DND-41 (cell line): Measurements from ENCODE around the gene ADAMTS12.

Source experiments
- ATAC-seq: fragments of 200-7000 bp; cut with Tn5 transposase; 3 replicates; pipeline ENCODE4 v1.9.1; 2021; ENCODE audit warnings: low read depth; ENCODE audit not compliant: insufficient read depth
- DNase-seq: peaks from one replicate; pipeline ENCODE4 v3.0.0-alpha.2; 2020
- H2AFZ ChIP-seq: 2 replicates; pipeline ENCODE4 v1.6.0; 2012; ENCODE audit warnings: low read depth, low read length
- H3K27ac ChIP-seq: 2 replicates; pipeline ENCODE4 v1.5.1; 2012; ENCODE audit warnings: low read length, inconsistent platforms
- H3K27me3 ChIP-seq: fragments of 200-600 bp; sonication (generic); 2 replicates; pipeline ENCODE4 v1.6.0; 2012; ENCODE audit warnings: low read length, mild to moderate bottlenecking, inconsistent platforms; ENCODE audit not compliant: insufficient read depth, poor library complexity
- H3K36me3 ChIP-seq: 2 replicates; pipeline ENCODE4 v1.5.1; 2012; ENCODE audit warnings: low read length, inconsistent platforms; ENCODE audit not compliant: insufficient read depth
- H3K4me1 ChIP-seq: 2 replicates; pipeline ENCODE4 v1.5.1; 2012; ENCODE audit warnings: mild to moderate bottlenecking, low read length; ENCODE audit not compliant: insufficient read depth
- H3K4me2 ChIP-seq: 2 replicates; pipeline ENCODE4 v1.6.0; 2012; ENCODE audit warnings: mild to moderate bottlenecking, moderate library complexity, low read length, inconsistent platforms; ENCODE audit not compliant: insufficient read depth
- H3K4me3 ChIP-seq, 2 experiments: fragments of 200-600 bp in 1 of 2; shearing (Covaris generic) in 1 of 2; 2 replicates each; pipeline ENCODE4 v1.5.1; 2012 to 2016; ENCODE audit warnings: inconsistent platforms in 2 of 2, low read length in 2 of 2, mild to moderate bottlenecking in 2 of 2, low read depth in 1 of 2, moderate library complexity in 1 of 2
- H3K79me2 ChIP-seq: 2 replicates; pipeline ENCODE4 v1.6.0; 2012; ENCODE audit warnings: low read length, inconsistent platforms; ENCODE audit not compliant: insufficient read depth
- H3K9ac ChIP-seq: 2 replicates; pipeline ENCODE4 v1.6.0; 2012; ENCODE audit warnings: low read depth, mild to moderate bottlenecking, inconsistent platforms, low read length, moderate library complexity
- H3K9me3 ChIP-seq: 2 replicates; pipeline ENCODE4 v1.5.1; 2012; ENCODE audit warnings: low read length, moderate library complexity, mild to moderate bottlenecking, inconsistent platforms; ENCODE audit not compliant: insufficient read depth, severe bottlenecking
- H4K20me1 ChIP-seq: 2 replicates; pipeline ENCODE4 v1.6.0; 2012; ENCODE audit warnings: low read length; ENCODE audit not compliant: insufficient read depth
- CTCF ChIP-seq: IDR thresholded peaks from 2 replicates; pipeline ENCODE4 v1.5.1; 2012; ENCODE audit warnings: borderline replicate concordance, low read length, moderate library complexity, mild to moderate bottlenecking; ENCODE audit not compliant: poor library complexity, severe bottlenecking; ENCODE audit errors: extremely low read depth
- EZH2 ChIP-seq: IDR thresholded peaks from 3 replicates; pipeline ENCODE4 v1.6.1; 2012; ENCODE audit warnings: borderline replicate concordance, low read depth, mild to moderate bottlenecking, moderate library complexity, low read length, inconsistent platforms; ENCODE audit not compliant: severe bottlenecking

ADAMTS12 gene

GRCh38 chr5:33857037-33857436, 34.8 kb downstream of the ADAMTS12 start:
- H2AFZ ChIP-seq = no peak overlapping the region
- H3K9me3 ChIP-seq = no peaks in the 10 kb centered on the region
- H3K27ac ChIP-seq = no peak overlapping the region
- H3K4me3 ChIP-seq = no peak overlapping the region
- TF ChIP-seq CTCF = no peak
- TF ChIP-seq EZH2 = no peak
- H3K4me2 ChIP-seq = no peak overlapping the region
- H4K20me1 ChIP-seq = no peaks in the 10 kb centered on the region
- no peaks in the 10 kb centered on the region for H3K4me1 ChIP-seq
- no peaks in the 10 kb centered on the region for H3K27me3 ChIP-seq
- ATAC-seq (no peak), DNase-seq (no peak)
- H3K36me3 ChIP-seq = no peaks in the 10 kb centered on the region
- no peak overlapping the region for H3K9ac ChIP-seq
- no peaks in the 10 kb centered on the region for H3K79me2 ChIP-seq

- Histone ChIP-seq H3K36me3 (no peaks in the 10 kb centered on the region), H3K79me2 (no peaks in the 10 kb centered on the region), H3K4me2 (no peak overlapping the region), H3K27me3 (no peaks in the 10 kb centered on the region), H3K4me1 (peaks cover under 1% of the 10 kb centered on the region; the same call in 1 of the 2 replicates), H3K4me3 (no peak overlapping the region), H3K9ac (no peak overlapping the region), H3K27ac (no peak overlapping the region), H2AFZ (no peak overlapping the region), H3K9me3 (no peaks in the 10 kb centered on the region), H4K20me1 (no peaks in the 10 kb centered on the region)
- no peak for ATAC-seq
- no peak for DNase-seq
- TF ChIP-seq CTCF = no peak
- no peak for TF ChIP-seq EZH2
These were observed 36.4 kb downstream of the ADAMTS12 start for GRCh38 chr5:33855396-33855795.

GRCh38 chr5:33854733-33855151, 37.0 kb downstream of the ADAMTS12 start:
- Histone ChIP-seq H3K36me3 (no peaks in the 10 kb centered on the region), H3K79me2 (no peaks in the 10 kb centered on the region), H3K27ac (no peak overlapping the region), H3K4me3 (no peak overlapping the region), H4K20me1 (no peaks in the 10 kb centered on the region), H3K9ac (no peak overlapping the region), H3K4me1 (peaks cover 5% of the 10 kb centered on the region), H3K27me3 (no peaks in the 10 kb centered on the region), H2AFZ (no peak overlapping the region), H3K9me3 (no peaks in the 10 kb centered on the region), H3K4me2 (no peak overlapping the region)
- ATAC-seq (no peak), DNase-seq (no peak)
- no peak for TF ChIP-seq EZH2
- no peak for TF ChIP-seq CTCF

GRCh38 chr5:33852837-33853236, 39.0 kb downstream of the ADAMTS12 start:
- peaks cover 5% of the 10 kb centered on the region for H3K4me1 ChIP-seq
- ATAC-seq (no peak), DNase-seq (no peak)
- no peak overlapping the region for H3K9ac ChIP-seq
- no peaks in the 10 kb centered on the region for H3K79me2 ChIP-seq
- H4K20me1 ChIP-seq = no peaks in the 10 kb centered on the region
- no peaks in the 10 kb centered on the region for H3K27me3 ChIP-seq
- no peak overlapping the region for H2AFZ ChIP-seq
- TF ChIP-seq EZH2 = no peak
- TF ChIP-seq CTCF = no peak
- H3K4me2 ChIP-seq = no peak overlapping the region
- H3K36me3 ChIP-seq = no peaks in the 10 kb centered on the region
- no peak overlapping the region for H3K4me3 ChIP-seq
- no peaks in the 10 kb centered on the region for H3K9me3 ChIP-seq
- no peak overlapping the region for H3K27ac ChIP-seq
